GM23338 (cell line): ENCODE measurements around the gene ARID1B. TPM values are rescaled to one million over a fixed set of nuclear protein-coding genes. Genes with fewer than 3 reads are reported as not detected.

Experiments used
- ATAC-seq: fragments of 200-7000 bp; cut with Tn5 transposase; 3 replicates; pipeline ENCODE4 v1.9.1; 2020
- DNase-seq: peaks from one replicate; pipeline ENCODE4 v3.0.0-alpha.2; 2015; ENCODE audit warnings: low spot score
- H2AFZ ChIP-seq: fragments of 200-600 bp; sonication (generic); 2 replicates; pipeline ENCODE4 v1.8.0; 2016; ENCODE audit warnings: antibody characterized with exemption, mild to moderate bottlenecking, moderate library complexity
- H3F3A ChIP-seq: fragments of 200-600 bp; sonication (generic); replicated peaks from 2 replicates; pipeline ENCODE4 v1.8.0; 2017; ENCODE audit warnings: antibody characterized with exemption, mixed run types, low read depth
- H3K27ac ChIP-seq: fragments of 200-600 bp; sonication (generic); 2 replicates; pipeline ENCODE4 v1.6.1; 2016; ENCODE audit warnings: low read depth
- H3K27me3 ChIP-seq: fragments of 200-600 bp; sonication (generic); 2 replicates; pipeline ENCODE4 v1.8.0; 2016; ENCODE audit warnings: mild to moderate bottlenecking, mixed run types, moderate library complexity; ENCODE audit not compliant: insufficient read depth
- H3K36me3 ChIP-seq: fragments of 200-600 bp; sonication (generic); 2 replicates; pipeline ENCODE4 v1.8.0; 2016; ENCODE audit warnings: mild to moderate bottlenecking; ENCODE audit not compliant: insufficient read depth
- H3K4me1 ChIP-seq: fragments of 200-600 bp; sonication (generic); 2 replicates; pipeline ENCODE4 v1.8.0; 2016; ENCODE audit warnings: mild to moderate bottlenecking, moderate library complexity; ENCODE audit not compliant: insufficient read depth
- H3K4me2 ChIP-seq: fragments of 200-600 bp; sonication (generic); 2 replicates; pipeline ENCODE4 v1.7.1; 2017; ENCODE audit warnings: mixed run types
- H3K4me3 ChIP-seq: fragments of 200-600 bp; sonication (generic); 2 replicates; pipeline ENCODE4 v1.6.1; 2016; ENCODE audit warnings: mixed run types
- H3K79me2 ChIP-seq: fragments of 200-600 bp; sonication (generic); replicated peaks from 2 replicates; pipeline ENCODE4 v1.8.0; 2017; ENCODE audit warnings: mild to moderate bottlenecking; ENCODE audit not compliant: insufficient read depth
- H3K9me2 ChIP-seq: fragments of 200-600 bp; sonication (generic); 2 replicates; pipeline ENCODE4 v1.8.0; 2017; ENCODE audit not compliant: insufficient read depth
- H4K20me1 ChIP-seq: fragments of 200-600 bp; sonication (generic); replicated peaks from 2 replicates; pipeline ENCODE4 v1.8.0; 2017; ENCODE audit warnings: mild to moderate bottlenecking; ENCODE audit not compliant: insufficient read depth
- H3K27ac Mint-ChIP-seq: 2 replicates; pipeline ENCODE4 v1.8.0; 2020; ENCODE audit warnings: inconsistent platforms, mild to moderate bottlenecking, moderate library complexity, mixed read lengths
- H3K27me3 Mint-ChIP-seq: 3 replicates; pipeline ENCODE4 v1.8.0; 2022; ENCODE audit warnings: low read depth, mild to moderate bottlenecking, moderate library complexity, mixed read lengths, inconsistent platforms; ENCODE audit not compliant: insufficient read depth, poor library complexity
- H3K36me3 Mint-ChIP-seq: 3 replicates; pipeline ENCODE4 v1.8.0; 2021; ENCODE audit warnings: low read depth, mild to moderate bottlenecking, inconsistent platforms, moderate library complexity, mixed read lengths
- H3K4me1 Mint-ChIP-seq: 3 replicates; pipeline ENCODE4 v1.8.0; 2020; ENCODE audit warnings: mild to moderate bottlenecking, inconsistent platforms, mixed read lengths
- H3K4me3 Mint-ChIP-seq: 3 replicates; pipeline ENCODE4 v1.8.0; 2021; ENCODE audit warnings: moderate library complexity, mild to moderate bottlenecking, inconsistent platforms, mixed read lengths
- H3K9me3 Mint-ChIP-seq: 3 replicates; pipeline ENCODE4 v1.8.0; 2020; ENCODE audit warnings: moderate library complexity, mild to moderate bottlenecking, inconsistent platforms, mixed read lengths
- CTCF ChIP-seq, 2 experiments: fragments of 200-600 bp in 1 of 2; sonication (generic) in 1 of 2; conservative IDR thresholded peaks; 2 replicates each; pipeline versions ENCODE4 v1.5.1 to v1.6.1; 2016 to 2017; ENCODE audit warnings: antibody characterized with exemption in 2 of 2, low read depth in 2 of 2, mild to moderate bottlenecking in 2 of 2, moderate library complexity in 1 of 2
- JUNB ChIP-seq: IDR thresholded peaks from one replicate; pipeline ENCODE4 v1.6.1; 2016; ENCODE audit warnings: antibody characterized with exemption; ENCODE audit not compliant: unreplicated experiment
- POLR2AphosphoS5 ChIP-seq: IDR thresholded peaks from 2 replicates; pipeline ENCODE4 v1.6.1; 2016; ENCODE audit warnings: antibody characterized with exemption, low read depth
- STAT1 ChIP-seq: IDR thresholded peaks from one replicate; pipeline ENCODE4 v1.6.1; 2016; ENCODE audit warnings: antibody characterized with exemption; ENCODE audit not compliant: unreplicated experiment
- ZNF331 ChIP-seq: fragments of 250-450 bp; sonication (Bioruptor Pico); IDR thresholded peaks from 2 replicates; pipeline ENCODE4 v1.5.0; 2020; ENCODE audit warnings: low read depth, mild to moderate bottlenecking, moderate library complexity
- ZNF462 ChIP-seq: fragments of 250-450 bp; sonication (Bioruptor Pico); IDR thresholded peaks from 2 replicates; pipeline ENCODE4 v1.5.0; 2020; ENCODE audit warnings: mild to moderate bottlenecking, moderate library complexity
- polyA plus RNA-seq: library from polyadenylated mRNA; unstranded; fragments of >200 nt; fragmentation: Nextera tagmentation; extraction: Ambion mirVana; gene quantifications from 2 replicates; pipeline ENCODE4 v1.2.1, GENCODE V29; 2016
- total RNA-seq: library from RNA; depleted of rRNA; stranded (reverse); fragments of >200 nt; shearing (Covaris generic); gene quantifications from 2 replicates; pipeline ENCODE4 v1.2.3, GENCODE V29; 2014

ARID1B gene
- total and polyA plus RNA-seq, 2 experiments from 2014 or later, result 59.3 to 72.2 TPM

GRCh38 chr6:156866220-156867015, 89.2 kb downstream of the ARID1B start (continued):
- TF ChIP-seq CTCF (conservative IDR thresholded peaks at IDR 0.05; ENCODE audit: low read depth in 2 of 2), result peak in 1 of 2 experiments; percentile 56; a peak in 2 of 4 replicates

- Histone ChIP-seq H3K4me3 (no peak overlapping the region), H3K4me2 (no peak overlapping the region), H3K9me2 (peaks cover 6% of the 10 kb centered on the region), H3K27ac (no peak overlapping the region), H3K36me3 (no peaks in the 10 kb centered on the region), H2AFZ (no peak overlapping the region), H3K4me1 (peaks cover 68% of the 10 kb centered on the region), H4K20me1 (peaks cover 23% of the 10 kb centered on the region), H3K27me3 (no peaks in the 10 kb centered on the region), H3K79me2 (peaks cover 100% of the 10 kb centered on the region), H3F3A (no peaks in the 10 kb centered on the region)
- H3K36me3 Mint-ChIP-seq, result no peaks in the 10 kb centered on the region; the same call in 2 of the 3 replicates
- H3K4me1 Mint-ChIP-seq, result peaks cover 87% of the 10 kb centered on the region
- H3K27me3 Mint-ChIP-seq, result peaks cover 15% of the 10 kb centered on the region
- H3K9me3 Mint-ChIP-seq, result no peaks in the 10 kb centered on the region
- TF ChIP-seq ZNF331 (CRISPR knock-in tag) (no peak), ZNF462 (CRISPR knock-in tag) (no peak), POLR2AphosphoS5 (no peak), CTCF (conservative IDR thresholded peaks at IDR 0.05; ENCODE audit: low read depth in 2 of 2) (no peak), STAT1 (no peak), JUNB (no peak)
- DNase-seq (no peak), ATAC-seq (peak; percentile 32)
- H3K27ac Mint-ChIP-seq, result no peak overlapping the region
- no peak overlapping the region for H3K4me3 Mint-ChIP-seq
These were observed 89.9 kb downstream of the ARID1B start for GRCh38 chr6:156867121-156867520.
